NCI-H2081 treated with DMSO at 0.1 percent for 48 hours (cell line): ENCODE measurements around the gene MRPL44.
"Not testable (repeated sequence)": the region's sequence is repeated elsewhere in the genome, so short reads cannot be mapped to it uniquely, and the experiment has no call there.

Experiments used
- DNase-seq: peaks from one replicate; lab custom pipeline; 2025; lab: John Stamatoyannopoulos, UW

MRPL44 gene

DNA sequence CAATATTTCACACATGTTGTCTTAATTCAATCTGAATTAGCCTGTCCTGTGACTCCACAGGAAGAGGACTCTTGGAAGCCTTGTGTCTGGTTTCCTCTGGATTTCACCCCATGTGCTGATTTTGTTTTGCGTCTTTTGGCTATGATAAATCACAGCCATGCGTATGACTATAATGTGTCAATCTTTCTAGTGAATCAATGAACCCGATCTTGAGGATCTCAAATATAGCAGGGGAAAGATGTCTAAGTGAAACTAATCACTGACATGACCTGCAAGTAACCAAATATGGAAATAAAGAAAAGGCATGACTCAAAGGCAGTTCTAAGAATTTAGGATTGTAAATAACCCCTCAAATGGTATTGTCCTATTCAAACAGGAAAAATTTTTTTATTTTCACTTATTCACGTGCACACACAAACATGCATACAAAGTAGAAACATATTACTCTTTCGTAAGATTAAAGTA lies 20.4 kb upstream of the MRPL44 start:
- no peak for DNase-seq

DNA sequence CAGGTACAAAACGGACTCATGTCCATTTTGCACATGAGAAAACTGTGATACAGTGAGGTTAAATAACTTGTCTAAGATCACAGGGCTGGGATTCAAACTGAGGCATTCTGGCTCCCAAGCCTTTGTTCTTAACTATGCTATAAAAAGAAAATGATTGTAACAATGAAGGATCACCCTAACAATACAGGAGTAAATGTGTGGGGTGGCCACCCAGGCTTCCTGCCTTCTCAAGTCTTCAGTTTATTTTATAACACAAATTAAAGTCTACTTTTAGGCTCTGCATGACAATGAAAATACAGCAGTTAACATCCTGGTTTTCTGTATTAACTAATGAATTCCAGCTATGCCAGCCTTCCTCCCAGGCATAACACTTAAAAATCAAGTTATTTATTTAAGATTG lies 19.7 kb upstream of the MRPL44 start:
- no peak for DNase-seq

DNA sequence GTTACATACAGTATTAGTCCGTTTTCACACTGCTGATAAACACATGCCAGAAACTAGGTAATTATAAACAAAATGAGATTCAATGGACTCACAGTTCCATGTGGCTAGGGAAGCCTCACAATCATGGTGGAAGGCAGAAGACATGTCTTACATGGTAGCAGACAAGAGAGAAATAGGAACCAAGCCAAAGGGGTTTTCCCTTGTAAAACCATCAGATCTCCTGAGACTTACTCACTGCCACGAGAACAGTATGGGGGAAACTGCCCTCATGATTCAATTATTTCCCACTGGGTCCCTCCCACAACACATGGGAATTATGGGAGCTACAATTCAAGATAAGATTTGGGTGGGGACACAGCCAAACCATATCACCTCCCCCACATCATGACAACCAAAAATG lies 17.8 kb upstream of the MRPL44 start:
- not testable (repeated sequence) for DNase-seq

DNA sequence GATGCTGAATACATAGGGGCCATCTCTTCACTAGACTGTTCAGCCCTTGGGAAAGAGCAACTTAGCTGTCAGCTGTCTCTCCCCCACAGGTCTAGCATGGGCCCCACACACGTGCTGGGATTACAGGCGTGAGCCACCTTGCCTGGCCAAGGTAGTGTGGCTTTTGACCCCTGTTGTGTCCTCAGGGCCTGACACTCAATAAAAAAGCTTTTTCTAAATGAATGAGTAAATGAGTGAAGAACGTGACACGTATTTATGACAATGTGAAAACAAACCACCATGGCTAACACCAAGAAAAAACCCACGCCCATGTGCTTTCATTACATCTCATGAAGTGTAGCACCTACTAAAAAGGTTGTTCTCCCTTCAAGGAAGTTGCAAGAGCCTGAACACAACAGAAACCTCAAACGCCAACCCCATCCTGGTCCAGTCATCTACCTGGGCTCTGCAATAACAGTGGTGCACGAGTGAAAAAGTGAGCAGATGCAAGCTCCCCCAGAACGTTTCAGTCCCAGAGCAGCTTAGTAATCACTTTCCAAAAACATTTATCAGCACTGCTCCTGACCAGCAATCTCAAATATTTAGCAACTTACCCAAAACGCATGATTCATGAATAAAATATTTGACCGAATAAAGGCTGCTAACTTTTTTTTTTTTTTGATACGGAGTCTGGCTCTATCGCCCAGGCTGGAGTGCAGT lies 15.5 kb upstream of the MRPL44 start:
- no peak for DNase-seq

DNA sequence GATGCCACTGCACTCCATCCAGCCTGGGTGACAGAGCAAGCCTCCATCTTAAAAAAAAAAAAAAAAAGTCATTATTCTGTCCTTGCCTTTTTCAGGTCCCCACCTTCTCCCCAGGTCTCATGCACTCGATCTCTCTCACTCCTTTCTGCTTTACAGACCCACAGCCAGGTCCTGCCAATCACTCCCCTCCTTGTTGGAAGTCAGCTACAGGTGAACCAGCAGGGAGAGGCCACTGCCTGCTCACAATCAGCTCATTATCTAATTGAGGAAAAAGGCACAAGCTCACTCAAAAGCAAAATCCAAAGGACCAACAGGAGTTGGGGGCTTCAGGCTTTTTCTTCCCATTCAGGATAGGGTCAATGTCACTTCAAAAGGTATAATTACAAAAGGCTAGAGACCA lies 14.1 kb upstream of the MRPL44 start:
- no peak for DNase-seq

DNA sequence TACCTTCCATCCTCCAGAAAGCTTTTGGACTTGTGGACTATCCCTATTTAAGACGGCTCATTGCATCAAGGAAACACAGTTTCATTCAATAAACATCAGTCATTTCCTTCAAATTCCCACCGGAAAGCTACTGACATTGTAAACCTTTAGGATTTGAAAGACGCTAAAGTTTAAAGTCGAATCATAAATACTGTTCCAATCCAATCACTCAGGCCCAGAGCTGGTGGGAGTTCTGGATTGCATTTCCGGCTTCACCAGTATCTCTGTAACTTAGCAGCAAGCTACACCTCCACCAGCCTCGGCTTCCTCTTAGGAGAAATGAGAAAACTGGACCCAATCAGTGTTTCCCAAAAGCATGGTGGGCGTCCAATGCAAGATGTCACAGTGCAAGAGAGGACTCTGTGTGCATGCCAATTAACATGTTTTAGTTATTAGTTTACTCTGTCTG lies 13.7 kb upstream of the MRPL44 start:
- no peak for DNase-seq

DNA sequence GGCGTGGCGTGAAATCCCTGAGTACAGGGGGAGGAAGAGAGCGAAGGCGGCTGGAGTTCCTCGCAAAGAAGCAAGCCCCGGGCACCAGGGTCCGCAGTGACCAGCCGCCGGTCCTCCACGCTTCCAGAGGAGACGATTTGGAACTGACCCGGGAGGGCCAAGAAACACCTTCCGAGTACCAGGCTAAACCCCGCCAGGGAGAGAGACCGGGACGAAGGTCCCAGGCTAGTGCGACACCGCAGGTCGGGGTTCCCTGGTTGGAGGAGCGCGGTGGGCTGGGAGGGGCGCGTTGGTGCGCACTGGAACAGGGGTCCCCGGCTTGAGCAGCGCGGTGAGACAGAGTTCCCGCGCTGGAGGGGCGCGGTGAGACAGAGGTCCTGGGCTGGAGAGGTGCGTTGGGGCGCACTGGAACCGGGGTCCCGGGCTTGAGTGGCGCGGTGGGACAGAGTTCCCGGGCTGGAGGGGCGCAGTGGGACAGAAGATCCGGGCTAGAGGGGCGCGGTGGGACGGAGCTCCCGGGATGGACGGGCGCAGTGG lies 13.0 kb upstream of the MRPL44 start:
- DNase-seq = no peak

DNA sequence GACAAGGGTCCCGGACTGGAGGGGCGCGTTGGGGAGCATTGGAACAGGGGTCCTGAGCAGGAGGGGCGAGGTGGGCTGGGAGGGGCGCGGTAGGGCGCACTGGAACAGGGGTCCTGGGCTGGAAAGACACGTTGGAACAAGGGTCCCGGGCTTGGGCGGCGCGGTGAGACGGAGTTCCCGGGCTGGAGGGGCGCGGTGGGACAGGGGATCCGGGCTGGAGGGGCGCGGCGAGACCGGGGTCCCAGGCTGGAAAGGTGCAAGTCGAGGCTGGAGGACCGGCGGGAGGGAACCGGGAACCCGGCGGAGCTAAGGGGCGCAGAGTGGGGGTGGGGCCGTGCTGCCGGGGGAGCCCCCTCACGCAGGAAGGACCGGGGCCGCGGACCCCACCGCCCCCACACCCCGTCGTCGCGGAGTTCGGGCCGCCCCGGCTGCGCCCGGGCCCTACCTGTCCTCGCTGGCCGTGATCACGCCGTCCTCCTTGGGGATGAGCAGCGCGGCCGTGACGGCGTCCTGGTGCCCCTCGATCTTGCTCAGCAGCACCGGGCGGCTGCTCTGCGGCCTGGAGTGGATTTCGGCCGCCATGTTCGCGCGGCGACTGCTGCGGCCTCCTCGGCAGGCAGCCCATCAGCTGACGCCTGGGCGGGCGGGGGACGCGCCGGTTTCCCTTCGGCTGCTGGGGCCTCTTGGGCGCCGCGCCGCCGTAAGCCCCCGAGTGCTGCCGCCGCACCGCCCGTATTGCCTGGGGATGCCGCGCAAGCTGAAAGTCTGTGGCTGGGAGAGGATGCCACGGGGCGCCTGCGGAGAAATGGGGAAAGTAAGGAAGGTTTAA lies 12.3 kb upstream of the MRPL44 start, which contains the start of gene WDFY1:
WDFY1 (minus strand) TSS at position 633 of the 829 bp plus-strand sequence; CDS start at position 582, 51 bp downstream.
- peak; percentile 49 for DNase-seq

DNA sequence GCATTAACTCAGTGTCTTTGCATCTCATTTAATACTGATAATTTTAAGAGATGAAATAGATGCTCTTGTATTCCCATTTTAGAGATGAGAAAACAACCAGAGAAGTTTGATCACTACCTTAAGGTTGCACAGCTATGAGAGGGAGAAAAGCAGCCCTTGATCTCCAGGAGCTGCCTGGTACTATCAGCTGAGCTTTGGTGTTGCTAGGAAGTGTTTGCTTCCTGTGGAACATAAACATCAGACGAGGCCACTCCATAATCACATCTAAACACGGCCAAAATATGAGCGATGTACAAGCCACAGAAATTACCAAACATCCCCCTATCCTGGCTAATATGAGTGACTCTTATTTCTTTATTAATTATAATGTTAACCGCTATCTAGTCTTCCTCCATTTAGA lies 11.5 kb upstream of the MRPL44 start:
- DNase-seq = no peak

DNA sequence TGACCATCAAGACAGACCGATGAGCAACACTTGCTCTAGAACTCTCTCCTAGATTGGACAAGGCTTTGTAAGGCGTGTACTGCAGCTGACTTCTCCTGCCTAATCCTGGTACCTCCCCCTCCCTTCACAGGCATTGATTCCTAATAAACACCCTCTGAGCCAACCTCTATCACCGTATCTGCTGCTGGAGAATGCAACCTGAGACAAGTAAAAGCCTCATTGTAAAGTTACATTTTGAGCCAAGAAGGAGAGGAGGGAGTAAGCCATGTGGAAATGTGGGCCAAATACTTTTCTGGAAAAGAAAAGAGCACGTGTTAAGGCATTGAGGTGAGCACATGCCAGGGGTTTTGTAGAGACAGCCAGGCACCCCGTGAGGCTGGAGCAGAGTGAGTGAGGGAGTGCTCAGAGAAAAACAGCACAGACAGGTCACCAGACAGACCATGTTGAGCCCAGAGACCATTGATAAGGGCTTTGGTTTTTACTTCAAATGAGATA lies 9.5 kb upstream of the MRPL44 start:
- no peak for DNase-seq

DNA sequence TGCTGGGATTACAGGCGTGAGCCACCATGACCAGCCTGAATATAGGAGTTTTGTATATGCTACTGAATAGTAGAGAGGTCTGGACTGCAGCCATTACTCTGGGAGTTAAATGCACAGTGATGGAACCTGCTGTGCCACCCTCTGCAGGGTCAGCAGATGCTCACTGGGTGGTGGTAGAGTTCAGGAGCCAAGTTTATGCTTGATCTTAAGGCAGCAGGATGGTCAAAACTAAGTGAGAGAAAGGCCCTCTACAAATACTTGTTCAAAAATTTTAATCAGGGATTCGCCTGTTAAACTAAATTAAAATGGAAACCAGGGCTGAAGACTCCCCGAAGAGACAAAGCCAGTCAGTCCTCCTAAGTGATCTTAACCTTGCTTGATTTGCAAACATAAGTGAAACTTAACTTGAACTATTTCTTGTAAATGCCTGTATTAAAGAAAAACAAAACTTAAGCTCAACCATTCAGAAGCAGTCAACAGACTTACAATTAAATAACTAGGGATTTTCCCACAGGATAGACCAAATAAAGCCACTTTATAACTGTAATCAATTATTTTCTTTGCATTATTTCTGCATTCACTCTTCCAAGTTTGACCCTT lies 7.9 kb upstream of the MRPL44 start:
- DNase-seq = no peak

DNA sequence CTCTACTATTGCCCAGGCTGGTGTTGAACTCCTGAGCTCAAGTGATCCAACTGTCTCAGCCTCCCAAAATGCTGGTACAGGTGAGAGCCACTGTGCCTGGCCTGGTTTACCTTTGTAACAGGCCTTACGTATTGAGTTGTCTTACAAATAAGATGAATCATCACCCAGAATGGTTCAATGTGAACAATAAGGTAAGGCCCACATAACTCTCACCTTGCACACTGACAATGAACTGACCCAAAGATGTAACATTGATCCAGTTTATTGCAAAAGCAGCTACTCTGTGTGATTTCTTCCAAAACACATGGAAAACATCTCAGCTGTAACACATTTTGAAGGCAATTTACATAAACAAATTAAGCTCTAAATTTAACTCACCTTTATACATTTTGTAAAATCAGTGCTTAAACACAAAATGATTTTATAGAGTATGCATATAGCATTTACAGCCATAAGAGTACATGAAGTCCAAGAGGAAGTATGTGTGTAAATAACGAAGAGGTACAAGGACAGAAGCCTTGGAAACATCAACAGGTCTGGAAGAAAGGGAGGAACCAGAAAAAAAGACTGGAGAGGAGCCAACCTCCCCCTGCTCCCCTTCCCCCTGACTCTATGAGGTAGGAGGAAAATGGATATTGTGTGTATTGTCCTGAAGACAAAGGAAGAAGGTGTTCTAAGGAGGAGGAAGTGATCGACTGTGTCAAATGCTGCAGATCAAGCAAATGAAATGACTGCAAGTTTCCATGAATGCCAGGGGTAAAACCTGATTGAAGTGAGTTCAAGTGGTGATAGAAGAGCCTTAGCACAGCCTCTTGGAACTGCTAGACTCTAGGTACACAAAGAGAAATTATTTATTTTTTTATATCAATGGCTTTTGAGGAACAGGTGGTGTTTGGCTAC lies 6.6 kb upstream of the MRPL44 start:
- DNase-seq = no peak

DNA sequence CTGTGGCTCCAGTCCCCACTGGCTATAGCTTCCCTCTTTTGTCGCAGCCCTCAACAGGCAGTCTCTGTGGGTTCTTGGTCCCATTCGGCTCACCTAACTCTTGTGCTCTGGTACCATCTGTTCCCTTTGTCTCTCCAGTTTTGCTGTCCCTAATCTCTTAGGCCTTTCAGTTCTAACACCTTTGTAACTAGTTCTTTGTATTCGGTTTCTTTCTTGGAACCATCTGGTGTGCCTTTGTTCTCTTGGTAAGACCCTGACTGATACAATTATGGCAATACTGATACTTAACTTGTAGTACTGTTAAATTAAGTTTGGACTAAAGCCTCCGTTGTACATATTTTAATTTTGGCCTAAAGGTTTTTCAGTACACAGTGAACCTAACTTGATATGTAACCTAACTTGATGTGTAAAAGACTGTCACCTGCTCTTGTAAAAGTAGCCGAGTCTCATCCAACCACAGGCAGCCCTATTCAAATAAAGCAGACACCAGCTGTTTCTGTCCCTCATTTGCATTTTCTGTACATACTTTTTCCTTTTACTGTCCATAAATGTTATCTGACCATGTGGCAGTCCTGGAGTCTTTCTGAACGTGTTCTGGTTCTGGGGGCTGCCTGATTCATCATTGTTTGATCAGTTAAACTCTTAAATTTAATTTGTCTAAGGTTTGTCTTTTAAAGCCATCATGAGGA lies 4.8 kb upstream of the MRPL44 start:
- DNase-seq = no peak

DNA sequence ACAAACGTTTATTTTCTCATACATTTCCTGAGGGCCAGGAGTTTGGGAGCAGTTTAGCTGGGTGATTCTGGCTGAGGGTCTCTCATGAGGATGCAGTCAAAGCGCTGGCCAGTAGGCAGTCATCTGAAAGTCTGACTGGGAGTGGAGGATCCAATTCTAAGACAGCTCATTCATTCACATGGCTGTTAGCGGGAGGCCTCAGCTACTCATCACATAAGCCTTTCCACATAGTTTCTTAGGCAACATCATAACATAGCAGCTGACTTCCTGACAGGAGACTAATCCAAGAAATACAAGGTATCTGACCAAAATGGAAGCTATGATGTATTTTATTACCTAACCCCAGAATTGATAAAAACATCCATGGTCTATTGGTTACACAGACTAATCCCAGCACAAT lies 2.9 kb upstream of the MRPL44 start:
- DNase-seq = no peak

DNA sequence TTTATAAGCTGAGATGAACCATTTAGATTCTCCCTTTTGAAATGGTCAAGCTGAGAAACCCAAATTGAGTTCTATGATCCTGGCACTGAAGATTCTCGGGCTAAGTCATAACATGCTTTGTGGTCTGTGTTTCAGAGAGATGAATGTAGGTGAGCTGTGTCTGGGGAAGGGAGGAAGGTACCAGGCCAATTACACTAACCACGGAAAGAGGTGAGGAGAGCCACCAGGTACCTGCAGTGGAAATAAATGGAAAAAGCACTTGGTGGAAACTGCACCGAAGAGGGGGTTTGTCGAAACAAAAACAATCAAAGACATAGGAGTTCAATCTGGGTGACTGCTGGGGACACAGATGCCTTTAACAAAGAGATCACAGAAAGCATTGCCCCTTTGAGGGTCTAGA lies 963 bp upstream of the MRPL44 start:
- no peak for DNase-seq

DNA sequence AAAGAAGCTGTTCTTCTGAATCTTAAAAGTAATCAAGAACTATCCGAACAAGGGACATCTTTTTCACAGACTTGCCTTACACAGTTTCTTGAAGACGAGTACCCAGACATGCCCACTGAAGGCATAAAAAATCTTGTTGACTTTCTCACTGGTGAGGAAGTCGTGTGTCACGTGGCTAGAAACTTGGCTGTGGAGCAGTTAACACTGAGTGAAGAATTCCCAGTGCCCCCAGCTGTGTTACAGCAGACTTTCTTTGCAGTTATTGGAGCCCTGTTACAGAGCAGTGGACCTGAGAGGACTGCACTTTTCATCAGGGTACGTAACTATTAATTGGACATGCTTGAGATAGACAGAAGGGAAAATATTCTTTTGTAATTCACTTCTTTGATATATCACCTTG lies 2.4 kb downstream of the MRPL44 start:
- no peak for DNase-seq

DNA sequence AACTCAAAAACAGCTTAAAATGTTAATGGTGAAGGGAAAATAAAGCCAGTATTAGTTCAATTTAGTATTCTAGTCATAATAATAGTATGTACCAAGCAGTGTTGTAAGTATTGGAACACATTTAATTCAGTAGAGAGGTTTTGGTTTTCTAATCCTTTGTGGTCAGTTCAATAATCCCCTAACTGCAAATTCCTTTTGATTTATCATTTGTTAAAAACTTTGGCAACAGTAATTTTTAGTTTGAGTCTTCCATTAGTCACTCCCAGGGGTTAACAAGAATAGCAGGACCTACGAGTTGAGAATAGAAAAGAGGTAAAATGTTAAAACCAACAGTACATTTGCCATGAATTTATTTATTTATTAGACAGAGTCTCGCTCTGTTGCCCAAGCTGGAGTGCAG lies 10.7 kb downstream of the MRPL44 start:
- DNase-seq = no peak

DNA sequence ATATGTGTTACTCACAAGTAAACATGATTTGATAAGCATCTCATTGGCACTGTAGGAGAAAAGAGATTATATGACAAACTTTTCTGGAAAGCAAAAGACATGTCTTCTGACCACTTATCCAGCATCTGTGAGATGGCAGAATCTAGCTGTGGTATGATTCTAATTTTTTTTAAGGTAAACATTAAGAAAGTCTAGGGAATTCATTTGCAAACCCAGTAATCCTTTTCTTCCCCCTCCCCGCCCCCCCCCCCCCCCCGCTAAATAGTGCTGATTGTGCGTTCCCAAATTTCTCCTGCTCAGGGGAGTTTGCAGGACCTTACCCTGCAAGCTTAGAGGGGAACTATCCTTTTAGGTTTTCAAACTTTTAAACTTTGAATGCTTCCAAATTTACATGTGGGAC lies 12.1 kb downstream of the MRPL44 start:
- DNase-seq = no peak

DNA sequence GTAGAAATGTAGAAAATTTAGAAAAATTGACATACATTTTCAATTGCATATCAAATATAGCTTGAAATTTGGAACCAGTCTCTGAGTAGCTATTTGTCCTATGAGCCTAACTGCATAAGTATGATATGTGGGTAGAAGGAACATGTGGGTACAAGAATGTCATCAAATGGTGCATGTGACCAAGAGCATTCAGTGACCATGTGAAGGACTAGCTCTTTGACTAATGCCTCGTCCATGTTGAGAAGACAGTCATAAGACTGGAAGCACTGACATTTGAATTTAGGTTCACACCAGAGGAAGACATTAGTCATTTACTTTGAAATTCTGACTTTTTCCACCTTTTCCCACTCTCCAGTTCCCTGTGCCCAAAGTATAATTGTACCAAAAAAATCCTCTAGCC lies 12.6 kb downstream of the MRPL44 start:
- DNase-seq = no peak

DNA sequence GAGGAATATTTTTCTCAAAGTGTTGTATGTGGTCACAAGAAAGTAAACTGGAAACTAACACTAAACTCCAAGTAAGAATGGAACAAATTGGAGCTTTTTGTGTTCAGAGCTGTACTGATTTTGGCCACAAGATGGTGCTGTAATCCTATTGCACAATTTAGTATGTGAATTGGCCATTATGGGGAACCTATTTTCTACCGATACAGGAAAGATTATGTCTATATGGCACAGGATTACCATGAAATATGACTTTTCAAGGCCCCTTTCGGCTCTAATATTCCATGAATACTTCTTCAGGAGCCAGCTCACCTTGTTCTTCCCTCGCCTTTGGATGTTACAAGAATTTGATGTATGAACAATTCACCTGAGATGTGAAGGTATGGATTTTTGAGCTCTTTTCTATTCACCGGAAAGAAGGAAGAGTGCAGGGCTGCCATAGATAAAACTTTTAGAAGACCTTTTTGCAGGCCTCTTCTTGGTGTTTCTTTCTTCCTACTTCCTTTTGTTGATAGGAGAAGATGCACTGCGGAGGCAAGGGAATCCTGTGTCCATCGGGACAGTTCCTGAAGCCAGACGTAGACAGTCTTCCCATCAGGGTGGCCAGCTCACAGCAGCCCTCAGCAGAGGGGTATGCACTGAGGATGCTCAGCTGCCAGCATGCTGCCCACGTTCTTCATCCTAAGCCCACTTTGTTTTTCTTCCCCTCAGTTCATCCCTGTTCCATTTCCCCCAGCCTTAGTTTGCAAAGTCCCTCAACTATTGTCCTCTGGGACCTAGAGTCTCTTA lies 13.3 kb downstream of the MRPL44 start:
- DNase-seq = no peak
